ENCODE results near the gene GP1BA.
A peak's percentile ranks its signal among the peaks of the same experiment; 100 is the strongest.

Gene GP1BA

DNA sequence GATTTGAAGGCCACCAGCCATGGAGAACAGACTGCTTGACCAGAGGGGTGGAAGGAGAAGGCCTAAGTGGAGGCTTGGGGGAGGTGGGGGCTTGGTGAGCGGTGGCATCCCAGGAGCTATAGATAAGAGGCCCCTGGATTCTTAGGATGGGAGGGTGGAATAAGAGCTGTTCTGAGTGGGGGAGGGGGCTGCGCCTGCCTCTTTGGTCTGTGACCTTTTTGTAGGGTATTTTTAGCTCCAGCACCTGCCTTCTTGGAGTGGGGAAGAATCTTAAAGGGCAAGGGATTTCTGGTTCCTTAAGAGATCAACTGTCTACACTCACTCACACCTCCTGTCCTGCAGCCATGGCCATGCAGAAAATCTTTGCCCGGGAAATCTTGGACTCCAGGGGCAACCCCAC, 19.4 kb downstream of the GP1BA start:
- no peak for DNase-seq

DNA sequence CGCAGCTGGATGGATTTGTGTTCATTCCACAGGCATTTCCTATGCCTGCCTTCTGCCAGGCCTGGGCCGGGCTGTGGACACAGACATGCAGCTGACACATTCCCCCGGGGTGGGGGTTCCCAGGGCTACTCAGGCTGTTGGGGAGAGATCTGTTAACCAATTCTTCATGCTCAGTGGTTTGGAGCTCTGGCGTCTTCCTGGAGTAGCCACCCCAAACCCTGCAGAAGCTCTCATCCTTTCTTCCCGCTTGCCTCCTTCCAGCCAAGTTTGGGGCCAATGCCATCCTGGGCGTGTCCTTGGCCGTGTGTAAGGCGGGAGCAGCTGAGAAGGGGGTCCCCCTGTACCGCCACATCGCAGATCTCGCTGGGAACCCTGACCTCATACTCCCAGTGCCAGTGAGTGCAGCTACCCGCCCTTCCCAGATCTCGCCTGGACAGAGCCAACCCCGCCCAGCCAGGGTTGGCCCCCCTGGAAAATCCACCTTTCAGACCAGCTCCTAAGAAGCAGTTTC, 21.4 kb downstream of the GP1BA start:
- no peak for DNase-seq

DNA sequence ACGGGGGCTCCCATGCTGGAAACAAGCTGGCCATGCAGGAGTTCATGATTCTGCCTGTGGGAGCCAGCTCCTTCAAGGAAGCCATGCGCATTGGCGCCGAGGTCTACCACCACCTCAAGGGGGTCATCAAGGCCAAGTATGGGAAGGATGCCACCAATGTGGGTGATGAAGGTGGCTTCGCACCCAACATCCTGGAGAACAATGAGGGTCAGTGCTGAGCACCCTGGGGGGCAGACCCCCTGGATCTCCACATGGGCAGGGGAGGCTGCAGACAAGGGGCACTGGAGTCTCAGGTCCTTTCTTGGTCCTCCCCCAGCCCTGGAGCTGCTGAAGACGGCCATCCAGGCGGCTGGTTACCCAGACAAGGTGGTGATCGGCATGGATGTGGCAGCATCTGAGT, 23.0 kb downstream of the GP1BA start:
- no peak for DNase-seq

GRCh38 chr17:4956493-4957061, 24.5 kb downstream of the GP1BA start:
- peak; percentile 28 for DNase-seq

- no peak for DNase-seq
These were observed 26.0 kb downstream of the GP1BA start for GRCh38 chr17:4958102-4958501.

GRCh38 chr17:4959261-4959965, 27.3 kb downstream of the GP1BA start:
- DNase-seq = no peak

DNA sequence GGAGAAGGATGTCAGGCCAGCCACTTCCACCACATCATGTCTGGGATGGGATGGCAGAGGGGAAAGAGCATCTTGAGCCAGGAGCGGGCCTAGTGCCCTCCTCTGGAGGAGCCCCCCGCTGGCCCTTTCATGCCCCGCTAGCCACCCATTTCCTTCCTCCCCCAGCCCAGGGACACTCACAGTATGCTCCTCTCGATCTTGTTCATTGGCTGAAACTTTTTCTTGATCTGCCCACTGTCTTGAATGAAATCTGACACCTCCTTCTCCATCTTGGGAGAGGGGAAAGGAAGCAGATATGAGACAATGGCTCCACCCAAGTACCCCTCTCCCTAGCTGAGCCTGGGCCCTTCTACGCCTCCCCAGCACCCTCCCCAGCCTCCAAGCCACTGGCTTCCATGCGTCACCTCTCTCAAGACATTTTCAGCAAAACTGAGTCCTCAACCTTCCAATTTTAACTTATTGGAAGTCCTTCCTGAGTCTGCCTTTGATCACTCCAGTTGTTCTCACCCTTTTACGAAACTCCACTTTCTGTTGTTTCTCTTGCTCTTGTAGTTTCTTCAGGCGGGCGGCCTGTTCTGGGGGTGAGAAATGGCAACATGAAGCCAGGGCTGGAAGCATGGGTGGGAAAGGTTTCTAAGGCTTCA, 28.3 kb downstream of the GP1BA start:
- no peak for DNase-seq

DNA sequence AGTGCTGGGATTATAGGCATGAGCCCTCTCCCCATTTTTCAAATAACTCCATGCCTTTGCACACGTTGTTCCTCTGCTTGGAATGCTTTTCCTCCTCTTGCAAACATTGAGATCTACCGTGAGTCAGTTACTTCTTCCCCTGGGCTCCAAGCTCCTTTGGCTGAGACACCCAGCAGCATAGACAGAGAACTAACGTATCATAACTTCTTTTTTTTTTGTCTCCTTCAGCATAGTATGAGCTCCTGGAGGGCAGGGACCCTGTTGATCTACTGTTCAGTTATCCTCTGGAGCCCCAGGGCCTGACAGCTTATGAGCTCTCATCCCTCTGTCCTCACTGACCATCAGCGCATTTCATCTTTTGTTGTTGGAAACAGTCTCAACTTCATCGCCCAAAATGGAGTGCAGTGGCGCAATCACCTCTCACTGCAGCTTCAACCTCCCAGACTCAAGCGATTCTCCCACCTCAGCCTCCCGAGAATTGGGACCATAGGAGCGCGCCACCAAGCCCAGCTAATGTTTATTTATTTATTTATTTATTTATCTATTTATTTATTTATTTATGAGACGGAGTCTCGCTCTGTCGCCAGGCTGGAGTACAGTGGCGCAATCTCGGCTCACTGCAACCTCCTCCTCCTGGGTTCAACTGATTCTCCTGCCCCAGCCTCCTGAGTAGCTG, 33.4 kb downstream of the GP1BA start:
- no peak for DNase-seq

DNA sequence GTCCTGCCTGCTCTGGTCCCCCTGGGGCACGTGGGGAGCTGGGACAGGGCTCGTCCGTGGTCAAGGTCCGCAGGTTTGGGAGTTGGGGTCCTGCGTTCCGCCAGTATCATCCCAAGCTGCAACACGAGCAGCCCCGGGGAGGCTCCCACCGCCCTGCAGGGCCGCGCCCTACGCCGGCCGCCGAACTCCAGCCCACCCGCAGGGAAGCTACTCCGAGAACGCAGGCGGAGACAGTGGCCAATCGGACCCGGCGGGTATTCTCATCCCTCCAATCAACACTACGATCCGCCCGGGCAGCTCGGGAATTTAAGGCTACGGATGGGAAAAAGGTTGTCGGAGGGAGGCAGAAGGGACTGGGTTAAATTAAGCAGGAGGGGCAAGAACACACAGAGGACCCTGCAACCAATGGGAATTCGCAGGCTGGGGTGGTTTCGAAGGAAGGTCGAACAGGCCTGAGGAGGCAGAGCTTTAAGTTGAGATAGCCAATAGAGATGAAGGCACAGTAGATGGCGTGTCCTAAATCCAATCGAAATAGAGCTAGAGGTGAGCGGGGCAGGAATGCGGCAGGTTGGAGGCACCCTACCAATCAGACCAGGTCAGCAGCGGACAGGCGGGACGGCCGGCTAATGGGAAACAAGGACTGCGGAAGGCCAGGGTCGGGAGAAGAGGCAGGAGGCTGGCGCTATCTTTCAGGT, 34.9 kb downstream of the GP1BA start:
- peak; percentile 85 for DNase-seq

GRCh38 chr17:4967539-4968485, 35.7 kb downstream of the GP1BA start, which contains the start of gene SPAG7:
Gene SPAG7 (minus strand): TSS chr17:4967817. CDS start chr17:4967804, 13 bp downstream.
- DNase-seq = peak; percentile 89

GRCh38 chr17:4968486-4969046, 36.5 kb downstream of the GP1BA start:
- DNase-seq = no peak

DNA sequence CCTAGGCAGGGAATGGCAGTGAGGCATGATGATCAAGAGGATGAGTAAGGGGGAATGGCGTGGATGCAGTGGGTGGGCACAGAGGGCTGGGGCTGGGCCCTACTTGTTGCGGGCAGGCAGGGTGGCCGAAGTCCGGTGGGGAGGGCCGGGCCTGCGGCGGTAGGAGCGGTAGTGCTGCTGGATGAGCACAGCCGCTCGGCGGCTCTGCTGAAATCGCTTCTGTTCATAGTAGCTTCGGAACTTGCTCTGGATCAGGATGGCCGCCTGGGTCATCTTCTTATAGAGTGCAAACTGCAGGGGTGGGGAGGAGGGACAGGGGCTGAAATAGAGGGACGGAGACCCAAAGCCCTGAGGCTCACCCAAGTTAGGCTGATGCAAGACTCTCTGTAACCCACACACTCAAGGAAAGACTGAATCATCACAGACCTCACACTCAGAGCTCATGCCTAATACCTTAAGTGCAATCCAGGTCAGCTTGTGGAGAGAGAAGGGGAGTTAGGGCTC, 37.0 kb downstream of the GP1BA start:
- DNase-seq = no peak

DNA sequence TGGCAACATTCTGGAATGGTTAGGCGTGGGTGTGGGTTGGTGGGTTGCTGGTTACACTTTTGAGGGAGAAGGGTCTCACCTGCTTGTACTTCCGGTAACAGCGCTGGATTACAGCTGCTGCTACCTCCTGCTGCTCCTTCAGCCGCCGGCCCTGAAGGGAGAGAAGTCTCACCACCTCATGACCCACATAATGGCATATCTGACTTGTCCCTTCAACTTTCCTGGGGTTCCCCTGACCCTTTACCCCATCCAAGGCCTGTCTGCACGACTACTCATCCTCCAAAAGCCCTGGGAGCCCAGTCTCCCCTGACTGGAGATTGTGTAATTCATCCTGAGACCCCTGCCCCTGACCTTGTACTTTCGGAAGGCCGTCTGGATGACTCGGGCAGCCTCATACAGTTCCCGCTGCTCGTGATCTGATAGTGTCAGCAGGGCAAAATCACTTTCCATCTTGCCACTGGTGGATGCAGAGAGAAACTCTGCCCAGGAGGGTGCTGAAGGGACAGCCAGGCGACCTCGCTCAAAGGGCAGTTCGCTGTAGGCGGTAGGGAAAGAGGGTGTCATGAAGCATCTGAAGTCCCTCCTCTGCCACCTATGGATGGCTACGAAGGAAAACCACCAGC, 37.6 kb downstream of the GP1BA start:
- no peak for DNase-seq

- no peak for DNase-seq
These were observed 38.2 kb downstream of the GP1BA start for GRCh38 chr17:4970273-4970672.

- DNase-seq = no peak
These were observed 39.7 kb downstream of the GP1BA start for GRCh38 chr17:4971826-4972225.

DNA sequence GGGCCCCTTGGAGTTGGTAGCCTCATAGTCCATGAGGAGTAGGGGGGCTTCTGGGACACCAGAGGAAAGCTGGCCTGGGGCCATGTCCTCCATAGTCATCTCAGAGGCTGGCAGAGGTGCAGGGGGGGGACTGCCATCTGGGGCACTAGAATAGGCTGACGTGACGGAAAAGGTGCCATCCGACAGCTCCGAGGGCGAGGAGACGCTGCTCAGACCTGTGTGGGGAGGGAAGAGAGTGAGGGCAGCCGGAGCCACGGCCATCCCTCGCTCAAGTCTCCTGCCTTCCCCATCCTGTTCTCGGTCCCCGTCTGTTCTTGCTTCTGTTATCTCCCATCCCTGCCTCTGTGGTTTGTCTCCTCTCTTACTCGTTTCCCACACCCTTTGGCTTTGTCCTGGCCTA, 40.2 kb downstream of the GP1BA start:
- no peak for DNase-seq

DNA sequence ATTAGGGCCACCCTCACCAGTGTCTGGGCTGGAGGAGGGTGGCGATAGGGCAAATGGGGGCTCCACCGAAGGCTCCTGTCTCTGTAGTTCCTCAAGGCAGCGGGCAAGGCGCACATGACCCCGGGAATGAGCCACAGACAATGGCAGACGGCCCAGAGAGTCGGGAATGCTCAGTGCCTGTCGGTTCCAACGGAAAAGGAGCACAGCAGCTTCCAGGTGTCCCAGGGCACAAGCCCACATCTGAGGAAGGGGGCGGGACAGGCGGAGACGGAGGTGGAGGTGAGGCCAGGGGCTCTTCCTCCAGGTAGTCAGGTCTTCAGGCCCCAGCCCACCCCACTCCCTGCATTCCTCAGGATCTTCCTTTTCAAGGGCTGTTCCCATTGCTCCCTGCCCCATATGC, 40.7 kb downstream of the GP1BA start:
- no peak for DNase-seq

DNA sequence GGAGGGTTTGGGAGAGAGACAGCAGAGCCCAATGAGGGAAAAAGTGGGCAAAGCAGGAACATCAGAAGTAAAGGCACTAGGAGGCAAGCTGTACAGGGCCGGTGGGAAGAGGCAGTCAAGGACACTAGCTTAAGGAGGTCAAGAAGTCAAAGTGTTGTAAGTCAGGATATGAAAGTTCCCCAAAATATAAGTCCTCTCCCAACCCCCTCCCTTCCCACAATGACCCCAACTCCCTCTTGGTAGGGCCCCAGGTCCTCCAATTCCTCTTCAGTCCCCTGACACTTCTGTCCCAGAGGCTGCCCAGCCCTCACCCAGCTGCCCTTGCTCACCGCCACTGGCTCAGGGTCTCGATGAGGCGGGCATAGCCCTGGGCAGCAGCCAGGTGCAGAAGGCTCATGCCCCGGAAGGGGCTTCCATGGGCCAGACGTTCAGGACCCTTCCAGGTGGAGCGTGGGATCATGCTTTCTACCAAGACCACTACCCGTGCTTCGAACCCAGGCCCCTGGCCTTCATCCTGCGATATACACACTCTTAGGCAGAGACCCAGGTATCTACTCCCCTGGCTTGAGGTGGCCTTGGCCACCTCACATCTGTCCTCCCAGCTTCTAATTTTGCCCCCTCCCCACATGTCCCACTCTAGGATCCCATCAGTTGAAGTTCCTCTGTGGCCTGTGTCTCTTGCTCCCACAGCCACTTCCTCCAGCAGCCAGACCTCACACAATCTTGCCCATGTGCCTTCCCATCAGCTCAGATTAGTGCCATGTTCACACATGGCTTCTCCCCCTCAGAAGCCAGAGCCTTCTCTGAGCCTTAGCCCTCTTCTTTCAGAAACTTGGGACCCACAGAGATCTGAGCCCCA, 41.4 kb downstream of the GP1BA start:
- no peak for DNase-seq

- DNase-seq = no peak
These were observed 42.1 kb downstream of the GP1BA start for GRCh38 chr17:4974115-4974670.

Data from T-helper 9 cell (primary cell).